ENCODE data around the gene KSR2.

KSR2 gene

DNA sequence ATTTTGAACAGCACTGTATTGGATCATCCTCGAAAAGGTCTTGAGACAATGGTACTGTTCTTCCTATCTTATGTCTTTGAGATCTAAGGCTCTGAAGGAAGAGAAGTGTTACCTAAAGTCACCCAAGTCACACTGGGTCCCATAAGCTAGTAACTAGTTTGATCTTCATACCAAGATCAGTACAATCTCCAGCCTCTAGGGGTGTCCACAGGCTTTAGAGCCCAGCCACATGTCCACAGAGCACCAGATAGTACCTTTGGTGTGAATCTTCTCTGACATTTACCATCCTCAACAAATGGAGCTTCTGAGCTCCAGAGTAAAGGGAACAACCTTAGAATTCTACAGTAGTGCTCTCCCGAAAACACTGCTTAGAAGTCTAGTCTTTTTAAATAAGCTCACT, 78.7 kb downstream of the KSR2 start:
- H3K27me3 ChIP-seq (ENCODE audit: control insufficient read depth, low read length), result peaks cover 15% of the 10 kb centered on the region
- no peaks in the 10 kb centered on the region for H3F3A ChIP-seq (ENCODE audit: control insufficient read depth, insufficient read depth)
- no peaks in the 10 kb centered on the region for H3K9me3 ChIP-seq (ENCODE audit: control insufficient read depth, insufficient read depth, low read length)
- no peaks in the 10 kb centered on the region for H3K9me2 ChIP-seq (replicated peaks; ENCODE audit: control insufficient read depth, low read length)
- H3K27ac ChIP-seq (ENCODE audit: low read depth, low read length), result no peak overlapping the region
- H3K36me3 ChIP-seq (ENCODE audit: control insufficient read depth, low read length), result no peaks in the 10 kb centered on the region
- H3K4me3 ChIP-seq (ENCODE audit: low read length), result no peak overlapping the region
- H4K20me1 ChIP-seq (ENCODE audit: control insufficient read depth, insufficient read depth, low read depth, low read length), result no peaks in the 10 kb centered on the region
- H3K4me1 ChIP-seq (ENCODE audit: control insufficient read depth, low read length), result peaks cover 9% of the 10 kb centered on the region
- H3K4me2 ChIP-seq (ENCODE audit: low read length), result no peak overlapping the region
- H3K79me2 ChIP-seq (ENCODE audit: control insufficient read depth, low read length), result no peaks in the 10 kb centered on the region
- no peak for TF ChIP-seq EZH2phosphoT487 (IDR thresholded peaks at IDR 0.05; ENCODE audit: borderline replicate concordance, low read length)
- TF ChIP-seq, protein P1, sequence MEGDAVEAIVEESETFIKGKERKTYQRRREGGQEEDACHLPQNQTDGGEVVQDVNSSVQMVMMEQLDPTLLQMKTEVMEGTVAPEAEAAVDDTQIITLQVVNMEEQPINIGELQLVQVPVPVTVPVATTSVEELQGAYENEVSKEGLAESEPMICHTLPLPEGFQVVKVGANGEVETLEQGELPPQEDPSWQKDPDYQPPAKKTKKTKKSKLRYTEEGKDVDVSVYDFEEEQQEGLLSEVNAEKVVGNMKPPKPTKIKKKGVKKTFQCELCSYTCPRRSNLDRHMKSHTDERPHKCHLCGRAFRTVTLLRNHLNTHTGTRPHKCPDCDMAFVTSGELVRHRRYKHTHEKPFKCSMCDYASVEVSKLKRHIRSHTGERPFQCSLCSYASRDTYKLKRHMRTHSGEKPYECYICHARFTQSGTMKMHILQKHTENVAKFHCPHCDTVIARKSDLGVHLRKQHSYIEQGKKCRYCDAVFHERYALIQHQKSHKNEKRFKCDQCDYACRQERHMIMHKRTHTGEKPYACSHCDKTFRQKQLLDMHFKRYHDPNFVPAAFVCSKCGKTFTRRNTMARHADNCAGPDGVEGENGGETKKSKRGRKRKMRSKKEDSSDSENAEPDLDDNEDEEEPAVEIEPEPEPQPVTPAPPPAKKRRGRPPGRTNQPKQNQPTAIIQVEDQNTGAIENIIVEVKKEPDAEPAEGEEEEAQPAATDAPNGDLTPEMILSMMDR (IDR thresholded peaks at IDR 0.05; ENCODE audit: low read depth, low read length, poor library complexity, severe bottlenecking), result no peak

DNA sequence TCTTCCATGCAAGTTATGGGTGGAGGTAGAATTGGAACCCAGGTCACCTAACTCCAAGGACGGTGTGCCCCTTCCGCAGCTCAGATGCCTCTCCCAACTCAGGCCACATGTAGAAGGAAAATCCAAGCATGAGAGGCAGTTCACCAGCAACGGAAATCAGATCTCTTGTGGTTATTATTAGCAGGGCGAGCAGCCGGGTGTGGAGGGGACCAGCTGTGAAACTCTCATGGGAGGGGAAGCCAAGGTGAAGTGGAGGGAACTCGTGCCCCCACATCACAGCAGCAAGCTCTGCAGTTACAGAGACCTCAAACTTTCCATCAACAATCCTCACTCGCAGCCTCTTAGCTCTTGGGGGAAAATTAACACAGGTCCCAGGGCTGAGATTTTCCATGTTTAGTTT, 79.7 kb downstream of the KSR2 start:
- peak overlapping the region; percentile 1; the same call in 1 of the 2 replicates for H3K4me2 ChIP-seq (ENCODE audit: low read length)
- H3K4me3 ChIP-seq (ENCODE audit: low read length), result no peak overlapping the region
- TF ChIP-seq EZH2phosphoT487 (IDR thresholded peaks at IDR 0.05; ENCODE audit: borderline replicate concordance, low read length), result no peak
- TF ChIP-seq, protein P1 (IDR thresholded peaks at IDR 0.05; ENCODE audit: low read depth, low read length, poor library complexity, severe bottlenecking), result no peak

DNA sequence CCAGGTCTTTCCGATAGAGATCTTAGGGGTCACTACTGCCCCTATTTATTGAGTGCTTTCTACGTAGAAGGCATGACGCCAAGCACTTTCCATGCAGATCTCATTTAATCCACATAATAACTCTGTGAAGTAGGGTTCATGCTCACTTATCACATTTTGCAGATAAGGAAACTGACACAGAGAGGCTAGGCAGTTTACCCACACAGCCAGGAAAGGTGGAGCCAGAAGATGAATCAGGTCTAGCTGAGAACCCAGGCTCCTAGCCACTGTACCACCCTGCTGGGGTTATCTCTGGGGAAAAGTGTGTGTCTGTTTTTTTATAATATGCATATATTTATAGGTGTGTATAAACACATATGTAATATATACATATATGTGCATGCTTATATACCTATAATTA, 83.6 kb downstream of the KSR2 start:
- Histone ChIP-seq H3K9me3 (ENCODE audit: control insufficient read depth, insufficient read depth, low read length) (no peaks in the 10 kb centered on the region), H3K4me2 (ENCODE audit: low read length) (no peak overlapping the region), H3K27me3 (ENCODE audit: control insufficient read depth, low read length) (peaks cover 10% of the 10 kb centered on the region), H3K27ac (ENCODE audit: low read depth, low read length) (no peak overlapping the region), H3K4me3 (ENCODE audit: low read length) (no peak overlapping the region), H4K20me1 (ENCODE audit: control insufficient read depth, insufficient read depth, low read depth, low read length) (no peaks in the 10 kb centered on the region), H3K4me1 (ENCODE audit: control insufficient read depth, low read length) (peaks cover 9% of the 10 kb centered on the region), H3F3A (ENCODE audit: control insufficient read depth, insufficient read depth) (no peaks in the 10 kb centered on the region), H3K79me2 (ENCODE audit: control insufficient read depth, low read length) (no peaks in the 10 kb centered on the region), H3K9me2 (replicated peaks; ENCODE audit: control insufficient read depth, low read length) (no peaks in the 10 kb centered on the region), H3K36me3 (ENCODE audit: control insufficient read depth, low read length) (no peaks in the 10 kb centered on the region)
- no peak for TF ChIP-seq EZH2phosphoT487 (IDR thresholded peaks at IDR 0.05; ENCODE audit: borderline replicate concordance, low read length)
- TF ChIP-seq, protein P1 (IDR thresholded peaks at IDR 0.05; ENCODE audit: low read depth, low read length, poor library complexity, severe bottlenecking), result no peak

More for the DNA sequence above, 79.7 kb downstream of the KSR2 start:
- Histone ChIP-seq H3K79me2 (ENCODE audit: control insufficient read depth, low read length) (no peaks in the 10 kb centered on the region), H3K27ac (ENCODE audit: low read depth, low read length) (no peak overlapping the region), H3K4me1 (ENCODE audit: control insufficient read depth, low read length) (peaks cover 9% of the 10 kb centered on the region), H3K27me3 (ENCODE audit: control insufficient read depth, low read length) (peaks cover 15% of the 10 kb centered on the region), H4K20me1 (ENCODE audit: control insufficient read depth, insufficient read depth, low read depth, low read length) (no peaks in the 10 kb centered on the region), H3F3A (ENCODE audit: control insufficient read depth, insufficient read depth) (no peaks in the 10 kb centered on the region), H3K36me3 (ENCODE audit: control insufficient read depth, low read length) (no peaks in the 10 kb centered on the region), H3K9me3 (ENCODE audit: control insufficient read depth, insufficient read depth, low read length) (no peaks in the 10 kb centered on the region), H3K9me2 (replicated peaks; ENCODE audit: control insufficient read depth, low read length) (no peaks in the 10 kb centered on the region)
